22Rv1 (cell line): Measurements from ENCODE around the gene ADCK1.

ENCODE experiments used
- ZFX ChIP-seq: fragments of 450-650 bp; IDR thresholded peaks from 2 replicates; pipeline ENCODE4 v1.6.1; 2017; ENCODE audit warnings: antibody characterized with exemption, borderline replicate concordance
- TF ChIP-seq, protein P1 (sequence below): fragments of 450-650 bp; IDR thresholded peaks from 2 replicates; pipeline ENCODE4 v1.5.1; 2017; ENCODE audit warnings: mild to moderate bottlenecking

DNA sequence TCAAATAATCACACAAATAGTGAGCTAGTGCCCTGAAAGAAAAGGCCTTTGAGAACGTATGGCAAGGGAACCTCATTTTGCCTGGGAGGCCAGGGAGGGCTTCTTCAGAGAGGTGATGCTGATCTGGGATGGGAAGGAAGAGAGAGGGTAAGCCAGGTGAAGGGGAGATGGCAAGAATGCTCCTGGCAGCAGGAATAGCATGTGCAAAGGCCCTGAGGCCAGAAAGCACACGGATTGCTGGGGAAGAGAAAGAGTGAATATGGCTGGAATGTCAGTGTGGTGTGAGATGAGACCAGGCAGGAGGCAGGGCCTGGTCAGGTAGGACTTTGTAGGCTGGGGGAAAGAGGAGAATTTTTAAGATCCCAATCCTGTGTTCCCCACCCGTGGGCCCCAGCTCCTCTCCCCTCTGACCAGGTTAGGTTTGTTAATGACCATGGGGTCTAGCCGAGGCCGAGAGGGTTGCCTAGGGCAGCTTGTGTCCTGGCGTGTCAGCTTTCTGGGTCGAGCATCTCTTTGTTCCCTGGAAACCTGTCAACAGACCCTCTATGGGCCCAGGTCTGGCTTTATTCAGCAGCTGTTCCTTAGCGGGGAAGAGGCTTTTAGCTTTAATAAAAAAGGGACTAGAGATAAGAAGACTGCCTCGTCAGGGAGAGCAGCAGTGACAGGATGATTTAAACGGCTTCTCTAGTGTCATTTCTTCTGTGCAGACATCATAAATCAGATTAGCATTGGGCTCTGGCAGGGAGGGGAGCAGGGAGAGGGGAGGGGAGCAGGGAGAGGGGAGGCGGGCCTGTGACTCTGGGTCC, 123.4 kb downstream of the ADCK1 start:
- TF ChIP-seq, protein P1, sequence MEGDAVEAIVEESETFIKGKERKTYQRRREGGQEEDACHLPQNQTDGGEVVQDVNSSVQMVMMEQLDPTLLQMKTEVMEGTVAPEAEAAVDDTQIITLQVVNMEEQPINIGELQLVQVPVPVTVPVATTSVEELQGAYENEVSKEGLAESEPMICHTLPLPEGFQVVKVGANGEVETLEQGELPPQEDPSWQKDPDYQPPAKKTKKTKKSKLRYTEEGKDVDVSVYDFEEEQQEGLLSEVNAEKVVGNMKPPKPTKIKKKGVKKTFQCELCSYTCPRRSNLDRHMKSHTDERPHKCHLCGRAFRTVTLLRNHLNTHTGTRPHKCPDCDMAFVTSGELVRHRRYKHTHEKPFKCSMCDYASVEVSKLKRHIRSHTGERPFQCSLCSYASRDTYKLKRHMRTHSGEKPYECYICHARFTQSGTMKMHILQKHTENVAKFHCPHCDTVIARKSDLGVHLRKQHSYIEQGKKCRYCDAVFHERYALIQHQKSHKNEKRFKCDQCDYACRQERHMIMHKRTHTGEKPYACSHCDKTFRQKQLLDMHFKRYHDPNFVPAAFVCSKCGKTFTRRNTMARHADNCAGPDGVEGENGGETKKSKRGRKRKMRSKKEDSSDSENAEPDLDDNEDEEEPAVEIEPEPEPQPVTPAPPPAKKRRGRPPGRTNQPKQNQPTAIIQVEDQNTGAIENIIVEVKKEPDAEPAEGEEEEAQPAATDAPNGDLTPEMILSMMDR, result no peak
- TF ChIP-seq ZFX, result no peak
